Lower leg skin (tissue), 3 donors: Measurements from ENCODE around the gene RHBDF1.
A peak's percentile ranks its signal among the peaks of the same experiment; 100 is the strongest.

Experiments used
- POLR2A ChIP-seq, 2 donors: fragments of 450-650 bp; IDR thresholded peaks; one replicate each; pipeline ENCODE4 v1.6.1; 2016 to 2017; ENCODE audit warnings: antibody characterized with exemption in 2 of 2, mild to moderate bottlenecking in 1 of 2, moderate library complexity in 1 of 2
- TF ChIP-seq, protein P1 (sequence below), 3 donors: fragments of 450-650 bp; IDR thresholded peaks; one replicate each; pipeline ENCODE4 v1.5.1; 2016; ENCODE audit warnings: antibody characterized with exemption in 3 of 3, mild to moderate bottlenecking in 3 of 3, moderate library complexity in 2 of 3

DNA sequence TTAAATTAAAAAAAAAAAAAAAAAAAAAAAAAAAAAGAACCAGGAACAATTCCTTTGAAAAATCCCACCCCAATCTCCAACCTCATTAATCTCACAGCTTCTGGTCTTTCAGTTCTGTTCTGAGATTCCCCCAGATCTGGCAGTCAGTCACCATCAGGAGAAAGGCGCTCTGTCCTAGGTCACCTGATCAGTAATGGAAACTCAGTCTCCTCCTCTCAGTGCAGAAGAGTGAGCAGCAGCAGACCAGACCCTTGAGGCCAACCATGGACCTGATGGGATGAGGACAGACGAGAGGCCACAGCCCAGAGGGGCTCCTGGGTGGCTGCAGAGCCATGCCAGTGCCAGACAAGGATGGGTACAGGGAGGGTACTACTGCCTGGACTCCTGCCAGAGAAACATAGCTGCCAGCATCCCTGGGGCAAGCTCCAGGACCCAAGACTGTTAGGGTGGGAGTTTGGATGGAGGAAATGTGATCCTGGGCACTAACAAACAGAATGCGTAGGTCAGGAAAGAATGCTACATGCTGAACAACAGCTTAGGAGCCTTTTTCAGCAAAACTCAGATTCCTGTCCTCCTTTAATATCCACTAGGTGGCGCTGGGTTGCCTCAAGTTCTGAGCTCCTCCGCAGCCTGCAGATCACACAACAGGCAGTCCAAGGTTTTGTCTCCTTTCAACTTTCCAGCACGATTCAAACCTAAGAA is 34.3 kb upstream of the RHBDF1 start:
- TF ChIP-seq, protein P1, sequence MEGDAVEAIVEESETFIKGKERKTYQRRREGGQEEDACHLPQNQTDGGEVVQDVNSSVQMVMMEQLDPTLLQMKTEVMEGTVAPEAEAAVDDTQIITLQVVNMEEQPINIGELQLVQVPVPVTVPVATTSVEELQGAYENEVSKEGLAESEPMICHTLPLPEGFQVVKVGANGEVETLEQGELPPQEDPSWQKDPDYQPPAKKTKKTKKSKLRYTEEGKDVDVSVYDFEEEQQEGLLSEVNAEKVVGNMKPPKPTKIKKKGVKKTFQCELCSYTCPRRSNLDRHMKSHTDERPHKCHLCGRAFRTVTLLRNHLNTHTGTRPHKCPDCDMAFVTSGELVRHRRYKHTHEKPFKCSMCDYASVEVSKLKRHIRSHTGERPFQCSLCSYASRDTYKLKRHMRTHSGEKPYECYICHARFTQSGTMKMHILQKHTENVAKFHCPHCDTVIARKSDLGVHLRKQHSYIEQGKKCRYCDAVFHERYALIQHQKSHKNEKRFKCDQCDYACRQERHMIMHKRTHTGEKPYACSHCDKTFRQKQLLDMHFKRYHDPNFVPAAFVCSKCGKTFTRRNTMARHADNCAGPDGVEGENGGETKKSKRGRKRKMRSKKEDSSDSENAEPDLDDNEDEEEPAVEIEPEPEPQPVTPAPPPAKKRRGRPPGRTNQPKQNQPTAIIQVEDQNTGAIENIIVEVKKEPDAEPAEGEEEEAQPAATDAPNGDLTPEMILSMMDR (IDR thresholded peaks at IDR 0.05) = peak in 1 of 3 donors; percentile 39
- no peak for TF ChIP-seq POLR2A (IDR thresholded peaks at IDR 0.05)
